GM13976 (cell line): ENCODE measurements around the gene MAPK10.
"Not testable (repeated sequence)": the region's sequence is repeated elsewhere in the genome, so short reads cannot be mapped to it uniquely, and the experiment has no call there.

Source experiments
- DNase-seq: peaks from one replicate; pipeline ENCODE4 v3.0.0; 2012; ENCODE audit warnings: low spot score
- in situ Hi-C: fragments of 300-500 bp; cut with MboI; formaldehyde crosslinking; loops from one replicate; pipeline ENCODE4 v1.12.0; 2022; ENCODE audit warnings: low sequenced_read_pairs, mixed read lengths, inconsistent platforms; ENCODE audit not compliant: unreplicated experiment
- TF ChIP-seq, protein P1 (sequence below): IDR thresholded peaks from 2 replicates; pipeline ENCODE4 v1.5.1; 2012; ENCODE audit warnings: borderline replicate concordance, mild to moderate bottlenecking; ENCODE audit not compliant: insufficient read depth; ENCODE audit errors: extremely low read depth, missing control alignments, control extremely low read depth

MAPK10 gene

DNA sequence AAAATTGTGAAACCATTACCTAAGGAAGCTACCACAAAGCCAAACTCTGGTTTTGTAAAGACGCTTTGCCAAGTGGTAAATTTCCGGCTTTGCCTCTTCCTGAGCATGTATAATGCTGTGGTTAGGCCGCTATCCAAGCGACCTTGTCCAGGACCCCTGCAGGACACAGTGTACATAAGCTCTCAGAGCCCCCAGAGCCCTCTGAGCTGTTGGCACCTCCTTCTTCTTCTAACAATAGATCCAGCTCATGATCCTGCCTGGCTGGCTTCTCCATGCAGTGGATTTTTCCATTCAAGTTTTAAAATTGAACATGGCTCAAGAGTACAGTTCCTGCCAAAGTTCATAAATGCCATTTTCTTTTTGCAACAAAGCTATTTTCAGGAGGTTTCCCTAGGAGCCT is 326.7 kb downstream of the MAPK10 start:
- TF ChIP-seq, protein P1, sequence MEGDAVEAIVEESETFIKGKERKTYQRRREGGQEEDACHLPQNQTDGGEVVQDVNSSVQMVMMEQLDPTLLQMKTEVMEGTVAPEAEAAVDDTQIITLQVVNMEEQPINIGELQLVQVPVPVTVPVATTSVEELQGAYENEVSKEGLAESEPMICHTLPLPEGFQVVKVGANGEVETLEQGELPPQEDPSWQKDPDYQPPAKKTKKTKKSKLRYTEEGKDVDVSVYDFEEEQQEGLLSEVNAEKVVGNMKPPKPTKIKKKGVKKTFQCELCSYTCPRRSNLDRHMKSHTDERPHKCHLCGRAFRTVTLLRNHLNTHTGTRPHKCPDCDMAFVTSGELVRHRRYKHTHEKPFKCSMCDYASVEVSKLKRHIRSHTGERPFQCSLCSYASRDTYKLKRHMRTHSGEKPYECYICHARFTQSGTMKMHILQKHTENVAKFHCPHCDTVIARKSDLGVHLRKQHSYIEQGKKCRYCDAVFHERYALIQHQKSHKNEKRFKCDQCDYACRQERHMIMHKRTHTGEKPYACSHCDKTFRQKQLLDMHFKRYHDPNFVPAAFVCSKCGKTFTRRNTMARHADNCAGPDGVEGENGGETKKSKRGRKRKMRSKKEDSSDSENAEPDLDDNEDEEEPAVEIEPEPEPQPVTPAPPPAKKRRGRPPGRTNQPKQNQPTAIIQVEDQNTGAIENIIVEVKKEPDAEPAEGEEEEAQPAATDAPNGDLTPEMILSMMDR = no peak
- DNase-seq = no peak
- in situ Hi-C loops = no loop called here

DNA sequence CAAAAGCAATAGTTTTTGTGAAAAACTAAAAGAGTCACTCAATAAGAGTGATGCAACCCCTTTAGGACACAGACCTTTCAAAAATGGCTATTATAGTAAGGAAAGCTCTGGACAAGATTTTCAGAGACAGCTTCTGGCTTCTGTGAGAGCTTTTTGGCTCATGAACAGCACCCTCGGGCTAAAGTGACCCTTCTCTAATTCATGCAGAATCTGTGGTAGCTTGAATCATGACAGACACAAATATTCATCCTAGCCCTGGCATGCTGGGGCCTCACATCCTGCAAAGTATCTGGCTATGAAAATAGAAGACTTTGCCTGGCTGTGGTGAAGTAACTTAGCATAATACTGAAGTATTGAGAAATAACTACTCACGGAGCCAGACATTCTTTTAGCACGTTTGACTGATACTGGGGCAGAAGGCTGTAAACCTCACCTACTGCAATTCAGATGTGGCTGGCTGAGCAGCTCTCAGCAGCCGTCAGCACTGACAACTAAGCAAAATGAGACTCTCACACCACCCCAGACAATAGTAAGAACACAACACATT is 327.3 kb downstream of the MAPK10 start:
- TF ChIP-seq, protein P1 = no peak
- in situ Hi-C loops = no loop called here
- DNase-seq = no peak

DNA sequence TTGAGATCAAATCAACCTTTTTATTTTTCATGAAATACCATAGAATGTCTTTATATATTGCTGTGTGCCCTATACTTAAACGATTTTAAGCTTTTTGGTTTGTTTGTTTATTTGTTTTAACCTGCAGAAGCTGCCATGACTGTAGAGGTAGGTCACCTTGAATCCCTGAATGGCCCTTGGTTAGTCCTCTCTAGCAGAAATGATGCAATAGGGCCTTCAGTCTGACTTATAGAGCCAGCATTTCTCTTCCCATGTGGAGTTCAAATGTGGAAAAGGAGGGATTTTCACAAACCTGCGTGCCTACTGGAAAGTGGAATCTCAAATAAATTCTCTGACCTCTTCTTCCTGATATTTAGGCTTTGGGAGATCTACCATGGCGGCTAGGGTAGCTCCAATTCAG is 327.9 kb downstream of the MAPK10 start:
- no peak for DNase-seq
- in situ Hi-C loops = no loop called here
- TF ChIP-seq, protein P1 = no peak

DNA sequence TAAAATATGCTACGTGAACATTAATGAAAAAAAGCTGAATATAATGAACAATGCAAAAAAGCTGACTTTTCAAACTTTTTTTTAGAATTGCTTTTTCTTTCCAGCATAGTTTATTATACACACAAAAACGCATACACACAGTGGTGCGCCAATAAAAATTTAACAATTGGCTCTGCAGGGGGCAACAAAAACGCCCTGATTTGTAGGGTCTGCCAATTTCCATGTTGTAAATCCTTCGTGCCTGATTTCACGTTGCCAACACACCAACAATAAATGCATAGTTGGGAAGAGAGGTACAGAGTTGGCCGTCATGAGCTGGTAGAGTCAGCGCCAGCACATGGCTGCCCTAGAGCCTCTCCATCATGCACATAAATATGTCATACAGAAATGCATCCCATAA is 333.1 kb downstream of the MAPK10 start:
- TF ChIP-seq, protein P1 = no peak
- DNase-seq = no peak
- in situ Hi-C loops = no loop called here

DNA sequence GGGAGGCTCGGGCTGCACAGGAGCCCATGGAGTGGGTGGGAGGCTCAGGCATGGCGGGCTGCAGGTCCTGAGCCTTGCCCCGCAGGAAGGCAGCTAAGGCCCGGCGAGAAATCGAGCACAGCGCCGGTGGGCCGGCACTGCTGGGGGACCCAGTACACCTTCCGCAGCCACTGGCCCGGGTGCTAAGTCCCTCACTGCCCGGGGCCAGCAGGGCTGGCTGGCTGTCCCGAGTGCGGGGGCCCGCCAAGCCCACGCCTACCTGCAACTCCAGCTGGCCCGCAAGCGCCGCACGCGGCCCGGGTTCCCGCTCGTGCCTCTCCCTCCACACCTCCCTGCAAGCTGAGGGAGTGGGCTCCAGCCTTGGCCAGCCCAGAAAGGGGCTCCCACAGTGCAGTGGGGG is 338.2 kb downstream of the MAPK10 start:
- in situ Hi-C loops, DNase-seq: not testable (repeated sequence)

DNA sequence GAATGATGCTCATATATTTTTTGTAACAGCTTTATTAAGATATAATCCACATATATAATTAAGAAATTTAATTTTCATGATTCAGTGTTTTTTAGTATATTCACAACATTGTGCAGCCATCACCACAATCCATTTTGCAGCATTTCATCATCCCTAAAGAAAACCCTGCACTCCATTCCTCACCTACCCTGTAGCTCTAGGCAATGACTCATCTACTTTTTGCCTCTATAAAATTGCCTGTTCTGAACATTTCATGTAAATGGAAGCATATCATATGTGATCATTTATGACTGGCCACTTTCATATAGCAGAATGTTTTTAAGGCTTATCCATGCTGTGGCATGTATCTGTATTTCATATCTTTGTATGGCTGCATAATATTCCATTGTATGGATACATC is 339.9 kb downstream of the MAPK10 start:
- in situ Hi-C loops = no loop called here

DNA sequence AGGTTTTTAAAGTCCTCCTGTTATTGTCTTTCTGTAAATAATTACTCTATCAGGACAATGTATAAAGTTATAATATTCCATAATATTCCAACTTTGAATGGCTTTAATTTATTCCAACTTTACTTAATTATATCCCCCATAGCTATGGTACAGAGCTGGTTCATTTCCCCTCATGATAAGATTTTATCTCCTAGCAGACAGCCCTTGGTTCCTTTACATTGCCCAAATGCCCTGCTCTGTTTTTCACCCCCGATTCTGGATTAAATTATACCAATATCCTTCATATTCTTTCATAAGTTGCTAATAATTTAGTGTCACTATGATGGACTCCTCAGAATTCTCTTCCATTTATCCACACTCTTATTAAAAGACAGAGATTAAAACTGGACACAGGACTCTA is 340.5 kb downstream of the MAPK10 start:
- no peak for DNase-seq
- in situ Hi-C loops = no loop called here
- TF ChIP-seq, protein P1 = no peak

More for the DNA sequence above, 339.9 kb downstream of the MAPK10 start:
- TF ChIP-seq, protein P1 = no peak
- DNase-seq = no peak
